A673 (cell line): ENCODE results near the gene SEMA3E. TPM values are rescaled to one million over a fixed set of nuclear protein-coding genes. Genes with fewer than 3 reads are reported as not detected.

Source experiments
- BruUV-seq: library from RNA; stranded (reverse); fragments of 400-500 nt; replicated peaks from 2 replicates; lab custom pipeline; 2021; lab: Mats Ljungman, UMichigan
- CTCF ChIA-PET: fragments of 300-600 bp; sonication (Branson Sonifier 250); formaldehyde crosslinking; loops from one replicate; lab custom pipeline; 2022; ENCODE audit warnings: antibody characterized with exemption; lab: Charles Lee
- POLR2A ChIA-PET: fragments of 300-600 bp; sonication (Branson Sonifier 250); formaldehyde crosslinking; loops from one replicate; lab custom pipeline; 2022; ENCODE audit warnings: antibody characterized with exemption; ENCODE audit not compliant: low non-redundant PET; lab: Charles Lee
- DNase-seq: peaks from one replicate; pipeline ENCODE4 v3.0.0-alpha.2; 2015; ENCODE audit warnings: low spot score
- H3K27ac ChIP-seq: fragments of 200-600 bp; sonication (generic); 2 replicates; pipeline ENCODE4 v1.5.1; 2016; ENCODE audit warnings: mixed run types, low read depth, mild to moderate bottlenecking, mixed read lengths, antibody characterized with exemption, low read length; ENCODE audit not compliant: poor library complexity, severe bottlenecking
- H3K27me3 ChIP-seq: fragments of 200-600 bp; sonication (generic); replicated peaks from 2 replicates; pipeline ENCODE4 v1.6.1; 2017; ENCODE audit warnings: mixed run types, low read depth, mild to moderate bottlenecking, mixed read lengths, antibody characterized with exemption, low read length; ENCODE audit not compliant: insufficient read depth, poor library complexity
- H3K36me3 ChIP-seq: fragments of 200-600 bp; sonication (generic); 2 replicates; pipeline ENCODE4 v1.6.1; 2016; ENCODE audit warnings: mixed run types, mild to moderate bottlenecking, mixed read lengths, antibody characterized with exemption, low read length; ENCODE audit not compliant: insufficient read depth, poor library complexity, severe bottlenecking
- H3K4me1 ChIP-seq: fragments of 200-600 bp; sonication (generic); 2 replicates; pipeline ENCODE4 v1.6.1; 2017; ENCODE audit warnings: mixed run types, mild to moderate bottlenecking, mixed read lengths, antibody characterized with exemption, low read length; ENCODE audit not compliant: insufficient read depth, poor library complexity, severe bottlenecking
- H3K4me3 ChIP-seq: fragments of 200-600 bp; sonication (generic); 2 replicates; pipeline ENCODE4 v1.5.1; 2016; ENCODE audit warnings: low read depth, mixed run types, mild to moderate bottlenecking, mixed read lengths, low read length; ENCODE audit not compliant: poor library complexity, severe bottlenecking
- H3K9me3 ChIP-seq: fragments of 200-600 bp; sonication (generic); 2 replicates; pipeline ENCODE4 v1.6.1; 2016; ENCODE audit warnings: mixed run types, low read depth, mild to moderate bottlenecking, mixed read lengths, antibody characterized with exemption, low read length; ENCODE audit not compliant: poor library complexity, severe bottlenecking
- EZH2 ChIP-seq: fragments of 200-600 bp; sonication (generic); IDR thresholded peaks from 2 replicates; pipeline ENCODE4 v1.6.1; 2017; ENCODE audit warnings: borderline replicate concordance, low read depth, mild to moderate bottlenecking, mixed read lengths, antibody characterized with exemption, low read length; ENCODE audit not compliant: poor library complexity, severe bottlenecking
- intact Hi-C: fragments of 100-400 bp; cut with micrococcal nuclease; formaldehyde crosslinking; loops from one replicate; pipeline ENCODE4 v1.10.0; 2022; ENCODE audit not compliant: unreplicated experiment
- total RNA-seq: library from RNA; stranded (reverse); gene quantifications from 2 replicates; pipeline ENCODE4 v1.2.3, GENCODE V29; 2021
- TF ChIP-seq, protein P1 (sequence below): fragments of 300-800, 200-600 bp; sonication (generic); conservative IDR thresholded peaks from 2 replicates; pipeline ENCODE4 v1.5.1; 2017; ENCODE audit warnings: low read depth, mild to moderate bottlenecking, antibody characterized with exemption, low read length, moderate library complexity, mixed read lengths

Gene SEMA3E
- total RNA-seq, 1 experiment from 2014 or later = not detected

DNA sequence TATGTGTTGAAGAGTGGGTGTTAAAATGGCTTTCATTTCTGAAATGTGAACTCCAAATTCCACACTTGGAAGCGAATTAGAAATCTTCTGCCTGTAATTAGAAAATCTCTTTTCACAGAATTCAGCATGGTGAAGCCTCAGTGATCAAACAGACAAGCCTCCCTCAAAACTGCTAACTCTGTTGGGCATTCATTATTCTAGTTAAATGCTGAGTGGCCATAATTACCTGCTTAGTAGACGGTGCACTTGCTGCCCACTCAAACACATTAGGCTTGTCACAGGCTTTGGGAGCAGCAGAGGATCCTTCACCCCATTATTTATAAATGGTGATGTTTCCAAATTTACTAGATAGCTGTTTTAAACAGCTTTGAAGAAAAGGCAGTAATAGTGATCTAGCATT lies 309.0 kb downstream of the SEMA3E start:
- no peak overlapping the region for H3K4me3 ChIP-seq
- POLR2A ChIA-PET = no interaction called here
- H3K36me3 ChIP-seq = no peaks in the 10 kb centered on the region
- H3K27ac ChIP-seq = no peak overlapping the region
- peaks cover 29% of the 10 kb centered on the region for H3K27me3 ChIP-seq
- H3K4me1 ChIP-seq = no peaks in the 10 kb centered on the region
- BruUV-seq = no TSS peak
- intact Hi-C loops = no loop called here
- no peak for TF ChIP-seq EZH2
- TF ChIP-seq, protein P1, sequence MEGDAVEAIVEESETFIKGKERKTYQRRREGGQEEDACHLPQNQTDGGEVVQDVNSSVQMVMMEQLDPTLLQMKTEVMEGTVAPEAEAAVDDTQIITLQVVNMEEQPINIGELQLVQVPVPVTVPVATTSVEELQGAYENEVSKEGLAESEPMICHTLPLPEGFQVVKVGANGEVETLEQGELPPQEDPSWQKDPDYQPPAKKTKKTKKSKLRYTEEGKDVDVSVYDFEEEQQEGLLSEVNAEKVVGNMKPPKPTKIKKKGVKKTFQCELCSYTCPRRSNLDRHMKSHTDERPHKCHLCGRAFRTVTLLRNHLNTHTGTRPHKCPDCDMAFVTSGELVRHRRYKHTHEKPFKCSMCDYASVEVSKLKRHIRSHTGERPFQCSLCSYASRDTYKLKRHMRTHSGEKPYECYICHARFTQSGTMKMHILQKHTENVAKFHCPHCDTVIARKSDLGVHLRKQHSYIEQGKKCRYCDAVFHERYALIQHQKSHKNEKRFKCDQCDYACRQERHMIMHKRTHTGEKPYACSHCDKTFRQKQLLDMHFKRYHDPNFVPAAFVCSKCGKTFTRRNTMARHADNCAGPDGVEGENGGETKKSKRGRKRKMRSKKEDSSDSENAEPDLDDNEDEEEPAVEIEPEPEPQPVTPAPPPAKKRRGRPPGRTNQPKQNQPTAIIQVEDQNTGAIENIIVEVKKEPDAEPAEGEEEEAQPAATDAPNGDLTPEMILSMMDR = no peak
- CTCF ChIA-PET = no interaction called here
- no peaks in the 10 kb centered on the region for H3K9me3 ChIP-seq
- no peak for DNase-seq

DNA sequence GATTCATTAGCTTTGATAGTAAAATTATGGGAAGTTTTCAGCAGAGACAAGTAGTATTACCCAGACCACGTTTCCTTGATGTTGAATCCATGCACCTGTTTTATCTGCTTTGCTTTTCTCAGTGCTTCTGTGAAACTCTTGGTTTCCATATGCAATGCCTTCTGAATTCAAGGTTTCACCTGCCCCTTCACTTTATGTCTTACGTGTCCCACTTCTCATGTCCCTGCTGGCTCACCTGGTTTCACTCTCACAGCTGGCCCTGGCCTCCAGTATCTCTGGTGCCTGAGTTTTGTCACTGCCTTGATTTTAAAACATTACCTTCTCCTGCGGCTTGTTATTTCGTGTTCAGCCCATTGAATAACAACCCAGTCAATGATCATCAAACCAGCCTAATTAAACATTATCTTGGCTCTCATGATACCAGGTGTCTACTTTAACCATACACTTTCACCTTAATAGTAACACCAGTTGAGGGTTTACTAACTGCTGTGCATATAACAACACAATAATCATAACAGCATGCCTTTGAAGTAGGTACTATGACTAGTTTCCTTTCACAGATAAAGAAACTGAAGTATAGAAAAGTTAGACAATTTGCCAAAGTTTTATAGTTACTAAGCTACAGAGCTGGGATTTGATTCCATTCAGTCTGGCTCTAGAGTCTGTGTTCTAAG lies 310.5 kb downstream of the SEMA3E start:
- intact Hi-C loops = no loop called here
- POLR2A ChIA-PET = no interaction called here
- Histone ChIP-seq H3K4me1 (no peaks in the 10 kb centered on the region), H3K27ac (no peak overlapping the region), H3K27me3 (peaks cover 31% of the 10 kb centered on the region), H3K36me3 (no peaks in the 10 kb centered on the region), H3K9me3 (no peaks in the 10 kb centered on the region), H3K4me3 (no peak overlapping the region)
- no peak for DNase-seq
- TF ChIP-seq, protein P1 = no peak
- no peak for TF ChIP-seq EZH2
- no TSS peak for BruUV-seq
- CTCF ChIA-PET = no interaction called here

DNA sequence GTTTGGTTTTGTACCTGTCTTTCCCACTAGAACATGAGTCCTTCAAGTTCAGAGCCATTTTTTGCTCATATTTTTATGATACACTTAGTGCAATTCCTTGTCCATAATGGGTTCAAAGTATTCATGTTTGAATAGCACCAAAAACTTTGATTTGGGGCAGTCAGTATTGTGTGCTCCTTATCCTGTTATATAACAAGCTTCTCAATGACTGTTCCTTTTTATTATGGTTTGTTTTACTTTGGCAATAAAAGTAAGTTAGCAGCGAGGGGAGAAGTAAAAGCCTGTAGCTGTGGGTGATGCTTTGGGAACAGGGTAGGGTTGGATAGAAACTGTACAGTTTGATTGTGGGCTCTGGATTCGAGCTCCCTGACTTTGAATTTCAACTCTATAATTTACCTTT lies 311.9 kb downstream of the SEMA3E start:
- Histone ChIP-seq H3K9me3 (no peaks in the 10 kb centered on the region), H3K36me3 (no peaks in the 10 kb centered on the region), H3K4me1 (no peaks in the 10 kb centered on the region), H3K27ac (no peak overlapping the region), H3K4me3 (no peak overlapping the region), H3K27me3 (peaks cover 31% of the 10 kb centered on the region)
- no TSS peak for BruUV-seq
- no peak for TF ChIP-seq EZH2
- TF ChIP-seq, protein P1 = no peak
- ChIA-PET CTCF (no interaction called here), POLR2A (no interaction called here)
- intact Hi-C loops = no loop called here
- no peak for DNase-seq
